SJCRH30 (cell line): ENCODE data around the gene FGD6. TPM values are rescaled to one million over a fixed set of nuclear protein-coding genes. Genes with fewer than 3 reads are reported as not detected.

Experiments used
- DNase-seq, 2 experiments: peaks; one replicate each; pipeline ENCODE4 v3.0.0-alpha.2; 2015 to 2020
- H3K27ac ChIP-seq: fragments of 250-450 bp; sonication (Bioruptor Pico); 2 replicates; pipeline ENCODE4 v1.5.1; 2020; ENCODE audit warnings: mild to moderate bottlenecking, moderate library complexity
- H3K27me3 ChIP-seq: fragments of 250-450 bp; sonication (Bioruptor Pico); 2 replicates; pipeline ENCODE4 v1.5.1; 2020; ENCODE audit warnings: mild to moderate bottlenecking, moderate library complexity
- H3K36me3 ChIP-seq: fragments of 250-450 bp; sonication (Bioruptor Pico); 2 replicates; pipeline ENCODE4 v1.5.1; 2020; ENCODE audit warnings: mild to moderate bottlenecking, moderate library complexity
- H3K4me1 ChIP-seq: fragments of 250-450 bp; sonication (Bioruptor Pico); 2 replicates; pipeline ENCODE4 v1.5.1; 2020; ENCODE audit warnings: mild to moderate bottlenecking, moderate library complexity
- H3K4me3 ChIP-seq: fragments of 250-450 bp; sonication (Bioruptor Pico); 2 replicates; pipeline ENCODE4 v1.5.1; 2020; ENCODE audit warnings: mild to moderate bottlenecking, moderate library complexity
- H3K9me3 ChIP-seq: fragments of 250-450 bp; sonication (Bioruptor Pico); replicated peaks from 2 replicates; pipeline ENCODE4 v1.5.1; 2020; ENCODE audit warnings: mild to moderate bottlenecking, moderate library complexity
- total RNA-seq: library from RNA; depleted of rRNA; stranded (reverse); fragments of >200 nt; shearing (Covaris generic); gene quantifications from 2 replicates; pipeline ENCODE4 v1.2.3, GENCODE V29; 2014

Gene FGD6
- total RNA-seq, 1 experiment from 2014 or later, result 10.7 TPM

- DNase-seq, result no peak
- no peaks in the 10 kb centered on the region for H3K27me3 ChIP-seq
- no peak overlapping the region for H3K27ac ChIP-seq
- H3K9me3 ChIP-seq, result no peaks in the 10 kb centered on the region
- H3K4me3 ChIP-seq, result no peak overlapping the region
- H3K4me1 ChIP-seq, result no peaks in the 10 kb centered on the region
- H3K36me3 ChIP-seq, result no peaks in the 10 kb centered on the region
Observed at GRCh38 chr12:95187865-95188415, 29.3 kb downstream of the FGD6 start.

- H3K36me3 ChIP-seq, result no peaks in the 10 kb centered on the region
- DNase-seq, result no peak
- no peaks in the 10 kb centered on the region for H3K9me3 ChIP-seq
- H3K27me3 ChIP-seq, result no peaks in the 10 kb centered on the region
- no peak overlapping the region for H3K27ac ChIP-seq
- H3K4me3 ChIP-seq, result no peak overlapping the region
- H3K4me1 ChIP-seq, result no peaks in the 10 kb centered on the region
Observed at GRCh38 chr12:95185854-95186253, 31.4 kb downstream of the FGD6 start.

GRCh38 chr12:95185072-95185471, 32.2 kb downstream of the FGD6 start:
- Histone ChIP-seq H3K9me3 (no peaks in the 10 kb centered on the region), H3K27ac (no peak overlapping the region), H3K4me1 (no peaks in the 10 kb centered on the region), H3K4me3 (no peak overlapping the region), H3K36me3 (no peaks in the 10 kb centered on the region), H3K27me3 (no peaks in the 10 kb centered on the region)
- no peak for DNase-seq

- Histone ChIP-seq H3K27me3 (no peaks in the 10 kb centered on the region), H3K27ac (no peak overlapping the region), H3K4me3 (no peak overlapping the region), H3K4me1 (no peaks in the 10 kb centered on the region), H3K9me3 (no peaks in the 10 kb centered on the region), H3K36me3 (no peaks in the 10 kb centered on the region)
- DNase-seq, result no peak
Observed at GRCh38 chr12:95184121-95184520, 33.1 kb downstream of the FGD6 start.

- no peaks in the 10 kb centered on the region for H3K36me3 ChIP-seq
- H3K27ac ChIP-seq, result no peak overlapping the region
- no peaks in the 10 kb centered on the region for H3K4me1 ChIP-seq
- H3K27me3 ChIP-seq, result no peaks in the 10 kb centered on the region
- DNase-seq, result no peak
- H3K4me3 ChIP-seq, result no peak overlapping the region
- H3K9me3 ChIP-seq, result no peaks in the 10 kb centered on the region
Observed at GRCh38 chr12:95182868-95183415, 34.3 kb downstream of the FGD6 start.

- DNase-seq, result no peak
- no peak overlapping the region for H3K4me3 ChIP-seq
- no peaks in the 10 kb centered on the region for H3K9me3 ChIP-seq
- H3K27me3 ChIP-seq, result no peaks in the 10 kb centered on the region
- H3K27ac ChIP-seq, result no peak overlapping the region
- H3K4me1 ChIP-seq, result no peaks in the 10 kb centered on the region
- no peaks in the 10 kb centered on the region for H3K36me3 ChIP-seq
Observed at GRCh38 chr12:95181103-95181502, 36.2 kb downstream of the FGD6 start.

- Histone ChIP-seq H3K4me1 (no peaks in the 10 kb centered on the region), H3K4me3 (no peak overlapping the region), H3K9me3 (no peaks in the 10 kb centered on the region), H3K36me3 (no peaks in the 10 kb centered on the region), H3K27me3 (no peaks in the 10 kb centered on the region), H3K27ac (no peak overlapping the region)
- DNase-seq, result no peak
Observed at GRCh38 chr12:95179011-95179410, 38.3 kb downstream of the FGD6 start.

GRCh38 chr12:95178136-95178535, 39.1 kb downstream of the FGD6 start:
- no peaks in the 10 kb centered on the region for H3K36me3 ChIP-seq
- H3K27me3 ChIP-seq, result no peaks in the 10 kb centered on the region
- H3K9me3 ChIP-seq, result no peaks in the 10 kb centered on the region
- no peak overlapping the region for H3K27ac ChIP-seq
- H3K4me1 ChIP-seq, result no peaks in the 10 kb centered on the region; the same call in 1 of the 2 replicates
- no peak for DNase-seq
- H3K4me3 ChIP-seq, result no peak overlapping the region

- Histone ChIP-seq H3K27me3 (no peaks in the 10 kb centered on the region), H3K4me1 (no peaks in the 10 kb centered on the region; the same call in 1 of the 2 replicates), H3K4me3 (no peak overlapping the region), H3K9me3 (no peaks in the 10 kb centered on the region), H3K36me3 (no peaks in the 10 kb centered on the region), H3K27ac (no peak overlapping the region)
- no peak for DNase-seq
Observed at GRCh38 chr12:95177201-95177768, 40.0 kb downstream of the FGD6 start.

- DNase-seq, result peak in 1 of 2 experiments; percentile 28
- no peaks in the 10 kb centered on the region for H3K27me3 ChIP-seq
- H3K9me3 ChIP-seq, result no peaks in the 10 kb centered on the region
- no peaks in the 10 kb centered on the region for H3K36me3 ChIP-seq
- H3K27ac ChIP-seq, result no peak overlapping the region
- H3K4me3 ChIP-seq, result no peak overlapping the region
- no peaks in the 10 kb centered on the region; the same call in 1 of the 2 replicates for H3K4me1 ChIP-seq
Observed at GRCh38 chr12:95173392-95174251, 43.6 kb downstream of the FGD6 start.

GRCh38 chr12:95169368-95169767, 47.9 kb downstream of the FGD6 start:
- Histone ChIP-seq H3K9me3 (no peaks in the 10 kb centered on the region), H3K27ac (no peak overlapping the region), H3K4me3 (no peak overlapping the region), H3K36me3 (no peaks in the 10 kb centered on the region), H3K4me1 (no peaks in the 10 kb centered on the region; the same call in 1 of the 2 replicates), H3K27me3 (no peaks in the 10 kb centered on the region)
- DNase-seq, result peak in 1 of 2 experiments; percentile 12

GRCh38 chr12:95168746-95169145, 48.5 kb downstream of the FGD6 start:
- Histone ChIP-seq H3K27ac (no peak overlapping the region), H3K36me3 (no peaks in the 10 kb centered on the region), H3K4me3 (no peak overlapping the region), H3K9me3 (no peaks in the 10 kb centered on the region), H3K4me1 (no peaks in the 10 kb centered on the region; the same call in 1 of the 2 replicates), H3K27me3 (no peaks in the 10 kb centered on the region)
- peak in 1 of 2 experiments; percentile 20 for DNase-seq

GRCh38 chr12:95164656-95165055, 52.6 kb downstream of the FGD6 start:
- Histone ChIP-seq H3K4me3 (no peak overlapping the region), H3K36me3 (no peaks in the 10 kb centered on the region), H3K4me1 (no peaks in the 10 kb centered on the region), H3K9me3 (no peaks in the 10 kb centered on the region), H3K27ac (no peak overlapping the region), H3K27me3 (no peaks in the 10 kb centered on the region)
- DNase-seq, result no peak

- no peaks in the 10 kb centered on the region for H3K9me3 ChIP-seq
Observed at GRCh38 chr12:95158919-95159318, 58.3 kb downstream of the FGD6 start.

GRCh38 chr12:95151821-95152220, 65.4 kb downstream of the FGD6 start:
- DNase-seq, result no peak
- H3K27ac ChIP-seq, result no peak overlapping the region
- H3K4me3 ChIP-seq, result no peak overlapping the region
- no peaks in the 10 kb centered on the region for H3K9me3 ChIP-seq
- H3K4me1 ChIP-seq, result no peaks in the 10 kb centered on the region; the same call in none of the 2 replicates
- H3K27me3 ChIP-seq, result no peaks in the 10 kb centered on the region
- H3K36me3 ChIP-seq, result no peaks in the 10 kb centered on the region

More at GRCh38 chr12:95158919-95159318, 58.3 kb downstream of the FGD6 start:
- Histone ChIP-seq H3K4me1 (no peaks in the 10 kb centered on the region), H3K27ac (no peak overlapping the region), H3K27me3 (no peaks in the 10 kb centered on the region), H3K36me3 (no peaks in the 10 kb centered on the region), H3K4me3 (no peak overlapping the region)
- no peak for DNase-seq
